Keratinocyte (primary cell): ENCODE results near the gene KDM2A. TPM values are rescaled to one million over a fixed set of nuclear protein-coding genes. Genes with fewer than 3 reads are reported as not detected.

ENCODE experiments used
- DNase-seq: peaks from one replicate; pipeline ENCODE4 v3.0.0-alpha.2; 2011; ENCODE audit warnings: low read depth, missing footprints, low spot score
- FAIRE-seq: peaks from 2 replicates; lab custom pipeline; 2011; peaks lifted over from hg19 to GRCh38; lab: Jason Lieb, UNC
- H2AFZ ChIP-seq: 2 replicates; pipeline ENCODE4 v1.6.0; 2012; ENCODE audit warnings: low read length, control low read depth, inconsistent platforms; ENCODE audit not compliant: control insufficient read depth
- H3K27ac ChIP-seq: 2 replicates; pipeline ENCODE4 v1.5.1; 2011; ENCODE audit warnings: low read length; ENCODE audit not compliant: control insufficient read depth, insufficient read depth
- H3K27me3 ChIP-seq: 3 replicates; pipeline ENCODE4 v1.6.0; 2011; ENCODE audit warnings: low read length; ENCODE audit not compliant: control insufficient read depth, insufficient read depth; ENCODE audit errors: extremely low read depth
- H3K36me3 ChIP-seq, 2 experiments: 2 replicates in 1 of 2; 3 replicates in 1 of 2; pipeline ENCODE4 v1.5.1; 2011; ENCODE audit warnings: low read length in 2 of 2, mild to moderate bottlenecking in 1 of 2; ENCODE audit not compliant: control insufficient read depth in 2 of 2, insufficient read depth in 2 of 2; ENCODE audit errors: extremely low read depth in 1 of 2
- H3K4me1 ChIP-seq: 3 replicates; pipeline ENCODE4 v1.5.1; 2011; ENCODE audit warnings: low read length; ENCODE audit not compliant: control insufficient read depth, insufficient read depth; ENCODE audit errors: extremely low read depth
- H3K4me2 ChIP-seq: 3 replicates; pipeline ENCODE4 v1.6.0; 2011; ENCODE audit warnings: low read depth, low read length; ENCODE audit not compliant: control insufficient read depth, insufficient read depth; ENCODE audit errors: extremely low read depth
- H3K4me3 ChIP-seq, 3 experiments: fragments of 200-600 bp in 1 of 3; sonication (generic) in 1 of 3; 2 replicates in 2 of 3; 3 replicates in 1 of 3; pipeline ENCODE4 v1.5.1; 2011 to 2016; ENCODE audit warnings: low read length in 3 of 3, mild to moderate bottlenecking in 3 of 3, control low read depth in 2 of 3, inconsistent platforms in 1 of 3, low read depth in 1 of 3, mixed read lengths in 1 of 3, mixed run types in 1 of 3, moderate library complexity in 1 of 3; ENCODE audit not compliant: control insufficient read depth in 2 of 3, insufficient read depth in 2 of 3; ENCODE audit errors: extremely low read depth in 1 of 3
- H3K79me2 ChIP-seq: 2 replicates; pipeline ENCODE4 v1.6.0; 2012; ENCODE audit warnings: low read length; ENCODE audit not compliant: control insufficient read depth, insufficient read depth
- H3K9ac ChIP-seq: 3 replicates; pipeline ENCODE4 v1.6.0; 2011; ENCODE audit warnings: low read length; ENCODE audit not compliant: control insufficient read depth, insufficient read depth; ENCODE audit errors: extremely low read depth
- H3K9me1 ChIP-seq: 3 replicates; pipeline ENCODE4 v1.6.0; 2011; ENCODE audit warnings: low read length; ENCODE audit not compliant: control insufficient read depth, insufficient read depth; ENCODE audit errors: extremely low read depth
- H3K9me3 ChIP-seq: 2 replicates; pipeline ENCODE4 v1.5.1; 2012; ENCODE audit warnings: low read depth, low read length; ENCODE audit not compliant: control insufficient read depth
- H4K20me1 ChIP-seq: 3 replicates; pipeline ENCODE4 v1.6.0; 2011; ENCODE audit warnings: low read length; ENCODE audit not compliant: control insufficient read depth, insufficient read depth; ENCODE audit errors: extremely low read depth
- EZH2 ChIP-seq: IDR thresholded peaks from one replicate; pipeline ENCODE4 v1.6.1; 2012; ENCODE audit warnings: inconsistent platforms, mild to moderate bottlenecking, low read length, moderate library complexity
- dilution Hi-C: fragments of 300-500 bp; cut with MboI; formaldehyde crosslinking; loops from one replicate; pipeline ENCODE4 v1.7.0; 2020; ENCODE audit warnings: low sequenced_read_pairs; ENCODE audit not compliant: extremely low pct_ligation_motif_present
- polyA plus RNA-seq, 5 experiments: library from polyadenylated mRNA; depleted of rRNA in 3 of 5; stranded (reverse) in 3 of 5; stranded (forward) in 1 of 5; unstranded in 1 of 5; fragments of >200 nt; gene quantifications; 1 replicate in 1 of 5; 2 replicates in 3 of 5; 3 replicates in 1 of 5; pipeline versions ENCODE4 v1.2.1 to v1.2.3, GENCODE V29; 2011 to 2012; ENCODE audit warnings: missing spikeins in 2 of 5, low read depth in 1 of 5, low replicate concordance in 1 of 5
- TF ChIP-seq, protein P1 (sequence below), 3 experiments: IDR thresholded peaks in 1 of 3; conservative IDR thresholded peaks in 1 of 3; optimal IDR thresholded peaks in 1 of 3; 2 replicates in 2 of 3; 3 replicates in 1 of 3; pipeline versions ENCODE3 to v1.5.1; 2011; ENCODE audit warnings: low read length in 3 of 3, mild to moderate bottlenecking in 3 of 3, moderate library complexity in 2 of 3, control low read depth in 1 of 3, inconsistent platforms in 1 of 3; ENCODE audit not compliant: insufficient read depth in 2 of 3; ENCODE audit errors: extremely low read depth in 1 of 3

The KDM2A gene
- polyA plus RNA-seq, 1 donor (not counting 4 experiments of a cell fraction or from before 2014, with no cell fraction given), result 29.9 TPM

DNA sequence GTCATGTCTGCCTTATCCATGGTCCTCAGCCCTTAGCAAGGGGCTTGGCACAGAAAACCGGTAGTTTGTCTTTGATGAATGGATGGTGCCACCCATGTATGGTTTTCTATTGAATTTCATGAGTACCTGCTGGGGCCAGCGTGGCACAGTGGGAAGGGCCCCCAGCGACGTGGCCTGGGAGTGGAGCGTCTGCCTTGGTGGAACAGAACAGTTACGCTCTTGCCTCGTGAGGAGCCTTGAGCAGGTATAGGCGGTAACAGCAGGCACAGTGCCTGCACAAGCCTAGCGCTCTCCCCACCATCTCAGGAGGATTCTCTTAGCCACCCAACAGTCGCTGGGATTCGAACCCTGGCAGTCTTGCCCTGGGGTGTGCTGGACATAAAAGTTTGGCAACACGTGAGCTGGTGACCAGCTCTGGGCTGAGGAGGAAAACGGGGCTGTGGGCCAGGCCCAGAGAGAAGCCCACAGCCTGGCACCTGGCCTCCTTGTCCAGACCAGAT is 181.2 kb downstream of the KDM2A start:
- dilution Hi-C loops, result no loop called here
- H3K36me3 ChIP-seq, result peaks cover 31 to 32% of the 10 kb centered on the region in 2 experiments

DNA sequence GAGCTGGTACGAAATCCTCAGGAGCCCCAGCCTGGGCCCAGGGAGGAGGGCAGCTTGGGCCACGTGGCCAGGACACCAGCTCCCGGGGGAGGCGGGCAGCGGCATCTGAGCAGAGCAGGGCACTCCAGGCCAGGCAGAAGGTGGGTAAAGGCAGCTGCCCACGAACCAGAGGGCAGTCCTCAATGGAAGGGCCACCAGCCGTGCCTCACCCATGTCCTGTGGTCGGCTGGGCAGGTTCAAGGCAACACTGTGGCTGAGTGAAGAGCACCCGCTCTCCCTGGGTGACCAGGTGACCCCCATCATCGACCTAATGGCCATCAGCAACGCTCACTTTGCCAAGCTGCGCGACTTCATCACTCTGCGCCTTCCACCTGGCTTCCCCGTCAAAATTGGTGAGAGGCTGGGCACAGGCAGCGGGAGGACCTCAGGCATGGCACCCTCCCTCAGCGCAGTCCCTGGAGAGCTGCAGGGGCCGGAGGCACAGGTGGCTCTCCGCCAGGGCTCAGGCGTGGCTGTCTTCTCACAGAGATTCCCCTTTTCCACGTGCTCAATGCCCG is 181.8 kb downstream of the KDM2A start:
- Histone ChIP-seq H2AFZ (no peak overlapping the region), H3K9me1 (no peaks in the 10 kb centered on the region), H3K27me3 (no peaks in the 10 kb centered on the region), H3K36me3 (peaks cover 31 to 32% of the 10 kb centered on the region in 2 experiments), H3K27ac (no peak overlapping the region), H3K9ac (no peak overlapping the region), H3K4me2 (no peak overlapping the region), H4K20me1 (no peaks in the 10 kb centered on the region), H3K4me3 (no peak overlapping the region), H3K79me2 (peaks cover 5% of the 10 kb centered on the region), H3K4me1 (peaks cover 22% of the 10 kb centered on the region), H3K9me3 (peaks cover 2% of the 10 kb centered on the region)
- DNase-seq, result no peak
- FAIRE-seq, result no peak
- dilution Hi-C loops, result no loop called here
- no peak for TF ChIP-seq EZH2
- TF ChIP-seq, protein P1, sequence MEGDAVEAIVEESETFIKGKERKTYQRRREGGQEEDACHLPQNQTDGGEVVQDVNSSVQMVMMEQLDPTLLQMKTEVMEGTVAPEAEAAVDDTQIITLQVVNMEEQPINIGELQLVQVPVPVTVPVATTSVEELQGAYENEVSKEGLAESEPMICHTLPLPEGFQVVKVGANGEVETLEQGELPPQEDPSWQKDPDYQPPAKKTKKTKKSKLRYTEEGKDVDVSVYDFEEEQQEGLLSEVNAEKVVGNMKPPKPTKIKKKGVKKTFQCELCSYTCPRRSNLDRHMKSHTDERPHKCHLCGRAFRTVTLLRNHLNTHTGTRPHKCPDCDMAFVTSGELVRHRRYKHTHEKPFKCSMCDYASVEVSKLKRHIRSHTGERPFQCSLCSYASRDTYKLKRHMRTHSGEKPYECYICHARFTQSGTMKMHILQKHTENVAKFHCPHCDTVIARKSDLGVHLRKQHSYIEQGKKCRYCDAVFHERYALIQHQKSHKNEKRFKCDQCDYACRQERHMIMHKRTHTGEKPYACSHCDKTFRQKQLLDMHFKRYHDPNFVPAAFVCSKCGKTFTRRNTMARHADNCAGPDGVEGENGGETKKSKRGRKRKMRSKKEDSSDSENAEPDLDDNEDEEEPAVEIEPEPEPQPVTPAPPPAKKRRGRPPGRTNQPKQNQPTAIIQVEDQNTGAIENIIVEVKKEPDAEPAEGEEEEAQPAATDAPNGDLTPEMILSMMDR (optimal IDR thresholded peaks at IDR 0.05 in 1 of 3, IDR thresholded peaks at IDR 0.05 in 1 of 3, conservative IDR thresholded peaks at IDR 0.05 in 1 of 3; ENCODE audit: extremely low read depth in 1 of 3, insufficient read depth in 2 of 3, low read length in 3 of 3), result no peak

More for the DNA sequence above, 181.2 kb downstream of the KDM2A start:
- Histone ChIP-seq H2AFZ (no peak overlapping the region), H3K4me3 (no peak overlapping the region), H3K9me3 (peaks cover 3% of the 10 kb centered on the region), H3K79me2 (peaks cover 7% of the 10 kb centered on the region), H3K9me1 (no peaks in the 10 kb centered on the region), H3K27me3 (no peaks in the 10 kb centered on the region), H3K9ac (no peak overlapping the region), H3K27ac (no peak overlapping the region), H3K4me1 (peaks cover 22% of the 10 kb centered on the region), H4K20me1 (no peaks in the 10 kb centered on the region), H3K4me2 (no peak overlapping the region)
- DNase-seq, result no peak
- no peak for FAIRE-seq
- no peak for TF ChIP-seq EZH2
- TF ChIP-seq, protein P1 (optimal IDR thresholded peaks at IDR 0.05 in 1 of 3, IDR thresholded peaks at IDR 0.05 in 1 of 3, conservative IDR thresholded peaks at IDR 0.05 in 1 of 3; ENCODE audit: extremely low read depth in 1 of 3, insufficient read depth in 2 of 3, low read length in 3 of 3), result no peak
